ENCODE measurements around the gene SEPTIN5.
A peak's percentile ranks its signal among the peaks of the same experiment; 100 is the strongest.

Gene SEPTIN5

DNA sequence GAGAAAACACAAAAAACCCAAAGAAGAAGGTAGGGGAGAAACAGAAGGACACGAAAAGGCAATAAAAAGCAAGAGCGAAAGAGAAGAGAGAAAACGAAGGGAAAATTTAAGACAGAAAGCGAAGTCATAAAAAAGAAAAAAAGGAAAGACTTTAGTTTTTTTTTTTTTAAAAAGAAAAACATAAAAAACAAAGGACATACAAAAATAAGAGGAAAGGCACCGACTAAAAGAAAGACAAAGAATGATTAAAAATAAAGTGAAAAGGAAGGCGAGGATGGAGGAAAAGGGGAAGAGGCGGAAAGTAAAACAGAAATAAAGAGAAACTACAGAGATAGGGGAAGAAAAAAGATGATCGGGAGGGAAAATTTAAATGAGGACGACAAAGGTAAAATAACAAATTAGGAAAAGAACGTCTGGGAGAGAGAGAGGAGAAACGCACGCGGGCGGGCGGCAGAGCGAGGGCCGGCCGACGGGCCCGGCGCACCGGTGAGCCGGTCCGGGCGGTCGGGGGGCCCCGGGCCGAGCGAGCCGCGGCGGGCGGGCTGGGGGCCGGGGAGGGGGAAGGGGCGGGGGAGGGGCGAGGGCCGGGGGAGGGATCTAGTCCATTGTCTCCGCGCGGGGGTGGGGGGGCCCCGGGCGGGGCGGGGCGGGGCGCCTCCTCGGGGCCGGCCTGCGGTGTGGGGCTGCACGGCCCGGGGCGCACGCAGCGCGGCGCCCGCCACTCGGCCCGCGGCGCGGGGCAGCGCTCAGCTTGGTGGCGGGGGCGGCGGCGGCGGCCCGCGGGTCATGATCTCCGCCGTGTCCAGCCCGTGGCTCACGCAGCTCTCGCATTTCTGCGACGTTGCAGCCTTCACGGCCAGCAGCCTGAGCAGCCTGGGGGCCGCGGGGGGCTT, 46.0 kb downstream of the SEPTIN5 start, which contains the start of gene TBX1:
Gene TBX1 (plus strand): TSS at position 721 of the 893 bp plus-strand sequence. CDS start 66 bp downstream, at position 787.
- DNase-seq (ENCODE audit: low read depth in 2 of 2), result no peak

DNA sequence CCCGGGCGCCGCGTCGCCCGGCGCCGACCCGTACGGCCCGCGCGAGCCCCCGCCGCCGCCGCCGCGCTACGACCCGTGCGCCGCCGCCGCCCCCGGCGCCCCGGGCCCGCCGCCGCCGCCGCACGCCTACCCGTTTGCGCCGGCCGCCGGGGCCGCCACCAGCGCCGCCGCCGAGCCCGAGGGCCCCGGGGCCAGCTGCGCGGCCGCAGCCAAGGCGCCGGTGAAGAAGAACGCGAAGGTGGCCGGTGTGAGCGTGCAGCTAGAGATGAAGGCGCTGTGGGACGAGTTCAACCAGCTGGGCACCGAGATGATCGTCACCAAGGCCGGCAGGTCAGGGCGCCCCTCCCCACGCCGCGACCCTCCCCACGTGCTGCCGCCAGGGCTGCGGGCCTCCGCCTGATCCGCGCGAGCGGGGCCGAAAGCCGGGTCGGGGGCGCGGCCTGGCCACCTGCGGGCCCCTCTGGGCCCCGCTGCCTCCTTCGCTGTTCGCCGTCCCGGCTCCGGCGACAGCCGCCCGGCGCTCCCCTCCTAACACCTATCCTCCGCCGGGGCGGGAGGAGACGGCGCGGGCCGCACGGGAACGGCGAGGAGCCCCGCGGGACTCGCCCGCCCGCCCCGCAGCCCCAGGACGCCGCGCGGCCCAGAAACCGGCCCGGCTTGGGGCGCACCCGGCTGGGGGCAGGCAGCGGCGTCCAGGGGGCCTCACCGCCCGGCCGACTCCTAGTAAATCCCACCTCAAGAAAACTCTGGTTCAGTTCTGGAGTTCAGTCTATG, 46.8 kb downstream of the SEPTIN5 start:
- DNase-seq (ENCODE audit: low read depth in 2 of 2), result no peak

DNA sequence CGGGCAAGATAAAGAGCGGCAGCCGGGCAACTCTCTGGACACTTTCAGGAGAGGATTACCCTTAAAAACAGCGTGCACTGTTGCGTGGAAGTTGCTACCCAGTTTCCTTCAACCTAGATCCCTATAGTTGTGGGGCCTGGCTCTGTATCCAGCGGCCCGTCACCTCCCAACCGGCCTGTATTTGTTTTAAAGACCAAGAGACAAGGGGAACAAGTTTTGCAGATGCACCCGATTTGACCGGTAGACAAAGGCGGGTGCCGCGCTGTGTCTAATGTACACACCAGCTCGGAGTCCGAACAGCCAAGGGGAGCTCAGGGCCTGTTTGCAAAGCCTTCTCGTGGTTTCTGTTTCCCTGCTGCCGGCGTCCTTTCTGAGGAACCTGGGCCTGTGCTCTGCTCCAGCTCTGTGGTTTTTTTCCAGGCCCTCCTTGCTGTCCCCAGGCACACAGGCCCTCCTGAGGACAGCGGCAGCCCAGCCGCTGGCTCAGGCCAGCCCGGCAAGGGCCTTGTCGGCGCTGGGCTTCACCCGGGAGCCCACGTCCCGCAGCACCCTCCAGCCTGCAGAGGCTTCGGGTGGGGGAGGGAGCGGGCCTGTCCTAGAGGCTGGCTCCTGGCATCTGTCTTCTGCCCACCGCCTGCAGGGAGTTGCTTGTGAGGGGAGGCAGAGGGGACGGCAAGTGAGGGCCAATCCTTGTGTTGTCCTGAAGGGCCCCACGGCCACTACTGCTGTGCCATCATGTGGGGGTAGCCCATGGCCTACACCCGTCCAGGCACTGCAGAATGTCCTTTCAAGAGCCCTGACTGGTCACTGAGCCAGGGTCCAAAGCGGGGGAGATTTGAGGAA, 47.6 kb downstream of the SEPTIN5 start:
- no peak for DNase-seq (ENCODE audit: low read depth in 2 of 2)

DNA sequence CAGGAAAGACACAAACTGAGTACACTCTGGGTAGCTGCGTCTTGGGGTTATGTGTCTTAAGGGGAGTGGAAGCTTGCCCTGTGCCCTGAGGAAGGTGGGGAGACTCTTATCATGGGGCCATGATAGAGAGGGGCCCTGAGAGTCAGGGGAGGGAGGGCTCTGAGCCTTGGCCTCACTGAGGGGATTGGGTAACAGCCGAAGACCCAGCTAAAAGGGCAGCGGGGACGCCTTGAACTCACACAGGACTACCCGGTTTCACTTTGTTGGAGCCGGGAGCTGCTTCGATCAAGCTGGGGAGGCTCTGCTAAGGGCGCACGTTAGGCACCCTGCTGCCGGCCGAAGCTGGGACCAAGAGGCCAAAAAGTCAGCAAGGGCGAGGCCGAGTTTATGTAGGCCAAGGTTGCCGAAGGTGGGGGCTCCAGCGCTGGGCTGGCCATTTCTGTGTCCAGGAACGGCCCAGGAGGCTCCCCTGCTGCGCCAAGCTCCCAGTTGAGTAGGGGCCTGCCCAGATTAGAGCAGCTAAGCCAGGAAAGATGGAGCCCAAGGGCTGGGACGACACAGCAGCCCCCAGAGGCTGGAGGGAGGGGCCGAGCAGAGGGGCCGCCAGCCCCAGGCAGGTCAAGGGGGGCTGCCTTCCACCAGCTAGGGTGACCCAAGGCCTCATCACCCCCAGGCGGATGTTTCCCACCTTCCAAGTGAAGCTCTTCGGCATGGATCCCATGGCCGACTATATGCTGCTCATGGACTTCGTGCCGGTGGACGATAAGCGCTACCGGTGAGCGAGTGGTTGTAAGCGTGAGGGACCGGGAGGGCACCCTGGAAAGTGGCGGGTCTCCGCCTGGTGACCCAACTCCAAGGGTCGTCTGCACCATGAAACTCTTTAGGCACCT, 48.5 kb downstream of the SEPTIN5 start:
- DNase-seq (ENCODE audit: low read depth in 2 of 2), result no peak

DNA sequence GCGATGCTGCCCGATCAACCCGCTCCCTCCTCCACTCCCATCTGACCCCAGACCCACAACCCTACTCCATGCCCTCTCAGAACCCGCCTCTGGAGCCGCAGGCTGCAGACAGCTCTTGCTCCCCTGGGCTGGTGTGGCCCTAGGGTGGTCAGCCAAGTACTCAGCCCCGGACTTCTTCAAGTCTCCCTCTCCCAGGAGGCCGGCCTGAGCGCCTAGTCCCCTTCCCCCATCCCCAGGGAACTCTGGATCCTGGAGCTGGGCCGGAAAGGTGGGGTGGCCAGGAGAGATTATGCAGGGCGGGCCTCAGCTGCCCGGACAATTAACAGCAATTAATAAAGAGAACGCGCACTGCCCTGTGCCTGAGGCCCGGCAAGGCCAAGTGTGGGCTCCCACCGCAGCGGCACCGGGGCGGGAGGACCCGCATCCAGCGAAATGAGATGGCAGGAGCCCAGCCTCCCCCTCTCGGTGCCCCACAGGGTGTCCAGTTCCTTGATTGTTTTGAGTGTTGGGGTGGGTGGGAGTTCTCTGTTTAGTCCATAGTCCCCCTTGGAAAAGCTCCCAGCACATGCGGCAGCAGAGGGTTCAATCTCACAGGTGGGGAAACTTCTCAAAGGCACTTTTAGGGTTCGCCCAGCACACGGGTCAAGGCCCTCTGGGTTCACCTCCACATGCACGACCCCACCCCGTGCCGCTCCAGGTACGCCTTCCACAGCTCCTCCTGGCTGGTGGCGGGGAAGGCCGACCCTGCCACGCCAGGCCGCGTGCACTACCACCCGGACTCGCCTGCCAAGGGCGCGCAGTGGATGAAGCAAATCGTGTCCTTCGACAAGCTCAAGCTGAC, 49.4 kb downstream of the SEPTIN5 start:
- no peak for DNase-seq (ENCODE audit: low read depth in 2 of 2)

DNA sequence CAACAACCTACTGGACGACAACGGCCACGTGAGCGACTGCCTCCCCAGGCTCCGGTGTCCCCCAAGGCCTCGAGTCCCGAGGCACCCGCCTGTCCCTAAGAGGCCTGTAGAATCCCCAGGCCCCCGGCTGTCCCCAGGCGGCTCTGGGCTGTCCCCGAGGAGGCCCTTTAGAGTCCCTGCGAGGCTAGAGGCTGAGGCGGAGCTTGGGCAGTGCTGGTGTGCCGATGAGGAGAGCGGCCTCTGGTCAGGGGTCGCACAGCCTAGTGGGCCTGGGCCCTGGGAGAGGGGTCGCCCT, 49.9 kb downstream of the SEPTIN5 start:
- DNase-seq (ENCODE audit: low read depth in 2 of 2), result no peak

DNA sequence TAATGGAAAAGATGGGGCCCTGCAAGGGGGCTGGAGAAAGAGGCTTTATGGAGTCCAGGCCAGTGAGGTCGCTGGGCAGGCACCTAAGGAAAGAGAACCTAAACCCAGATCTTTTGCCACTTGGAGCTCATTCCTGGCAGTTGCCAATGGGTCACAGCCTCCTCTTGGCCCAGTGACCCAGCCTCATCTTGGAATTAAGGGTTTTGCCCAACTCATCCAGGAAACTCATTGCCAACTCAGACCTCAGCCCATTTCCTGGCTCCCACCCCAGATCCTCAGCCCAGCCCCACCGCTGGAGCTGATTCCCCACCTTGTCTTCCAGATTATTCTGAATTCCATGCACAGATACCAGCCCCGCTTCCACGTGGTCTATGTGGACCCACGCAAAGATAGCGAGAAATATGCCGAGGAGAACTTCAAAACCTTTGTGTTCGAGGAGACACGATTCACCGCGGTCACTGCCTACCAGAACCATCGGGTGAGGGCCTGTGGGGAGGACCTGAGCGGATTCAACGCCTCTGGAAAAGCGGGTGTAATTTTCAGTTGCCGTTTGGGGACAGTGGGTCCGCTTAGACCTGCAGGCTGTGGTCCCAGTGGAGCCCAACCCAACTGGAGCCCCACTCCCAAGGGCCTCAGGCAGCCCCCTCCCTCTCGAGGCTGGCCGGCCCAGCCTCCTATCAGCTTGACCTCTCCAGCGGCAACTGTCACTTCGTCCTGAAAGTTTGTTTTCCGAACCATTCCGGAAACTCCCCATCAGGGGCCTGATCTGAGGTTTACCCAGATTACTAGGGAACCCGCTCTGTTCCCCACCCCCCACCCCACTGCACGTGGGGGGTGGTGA, 50.6 kb downstream of the SEPTIN5 start:
- no peak for DNase-seq (ENCODE audit: low read depth in 2 of 2)

DNA sequence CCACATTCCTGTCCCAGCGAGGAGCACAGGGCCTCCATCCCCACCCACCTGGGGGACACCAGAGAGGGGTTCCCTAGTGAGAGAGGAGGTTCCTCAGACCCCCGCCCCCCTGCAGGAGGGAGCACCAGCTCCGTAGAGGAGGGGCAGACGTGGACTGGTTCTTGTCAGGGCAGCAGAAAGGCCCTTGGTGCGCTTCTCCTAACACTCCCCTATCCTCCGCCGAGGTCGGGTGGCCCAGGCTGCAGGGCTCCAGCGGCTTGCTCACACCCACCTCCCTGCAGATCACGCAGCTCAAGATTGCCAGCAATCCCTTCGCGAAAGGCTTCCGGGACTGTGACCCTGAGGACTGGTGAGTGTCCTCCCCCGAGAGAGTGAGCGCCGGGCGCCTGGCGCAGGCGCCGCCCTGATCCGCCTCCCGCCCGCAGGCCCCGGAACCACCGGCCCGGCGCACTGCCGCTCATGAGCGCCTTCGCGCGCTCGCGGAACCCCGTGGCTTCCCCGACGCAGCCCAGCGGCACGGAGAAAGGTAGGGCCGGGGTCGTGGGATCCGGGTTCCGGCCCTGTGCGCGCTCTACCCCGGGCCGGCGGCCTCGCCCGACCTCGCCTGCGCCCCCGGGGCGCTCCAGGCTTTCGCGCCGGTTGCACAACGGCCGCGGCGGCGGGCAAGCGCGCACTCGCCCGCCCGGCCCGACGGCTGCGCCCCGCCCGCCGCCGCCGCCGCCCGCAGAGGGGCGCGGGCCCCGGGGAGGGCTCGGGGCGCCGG, 51.4 kb downstream of the SEPTIN5 start:
- DNase-seq (ENCODE audit: low read depth in 2 of 2), result no peak

DNA sequence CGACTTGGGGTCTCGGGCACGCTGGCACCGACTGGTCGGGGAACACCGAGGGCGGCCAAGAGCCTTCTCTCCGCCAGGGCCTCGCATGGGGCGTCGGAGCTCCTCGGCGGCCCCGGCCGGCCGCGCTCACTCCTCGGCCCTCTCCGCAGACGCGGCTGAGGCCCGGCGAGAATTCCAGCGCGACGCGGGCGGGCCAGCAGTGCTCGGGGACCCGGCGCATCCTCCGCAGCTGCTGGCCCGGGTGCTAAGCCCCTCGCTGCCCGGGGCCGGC, 51.9 kb downstream of the SEPTIN5 start:
- DNase-seq (ENCODE audit: low read depth in 2 of 2), result no peak

DNA sequence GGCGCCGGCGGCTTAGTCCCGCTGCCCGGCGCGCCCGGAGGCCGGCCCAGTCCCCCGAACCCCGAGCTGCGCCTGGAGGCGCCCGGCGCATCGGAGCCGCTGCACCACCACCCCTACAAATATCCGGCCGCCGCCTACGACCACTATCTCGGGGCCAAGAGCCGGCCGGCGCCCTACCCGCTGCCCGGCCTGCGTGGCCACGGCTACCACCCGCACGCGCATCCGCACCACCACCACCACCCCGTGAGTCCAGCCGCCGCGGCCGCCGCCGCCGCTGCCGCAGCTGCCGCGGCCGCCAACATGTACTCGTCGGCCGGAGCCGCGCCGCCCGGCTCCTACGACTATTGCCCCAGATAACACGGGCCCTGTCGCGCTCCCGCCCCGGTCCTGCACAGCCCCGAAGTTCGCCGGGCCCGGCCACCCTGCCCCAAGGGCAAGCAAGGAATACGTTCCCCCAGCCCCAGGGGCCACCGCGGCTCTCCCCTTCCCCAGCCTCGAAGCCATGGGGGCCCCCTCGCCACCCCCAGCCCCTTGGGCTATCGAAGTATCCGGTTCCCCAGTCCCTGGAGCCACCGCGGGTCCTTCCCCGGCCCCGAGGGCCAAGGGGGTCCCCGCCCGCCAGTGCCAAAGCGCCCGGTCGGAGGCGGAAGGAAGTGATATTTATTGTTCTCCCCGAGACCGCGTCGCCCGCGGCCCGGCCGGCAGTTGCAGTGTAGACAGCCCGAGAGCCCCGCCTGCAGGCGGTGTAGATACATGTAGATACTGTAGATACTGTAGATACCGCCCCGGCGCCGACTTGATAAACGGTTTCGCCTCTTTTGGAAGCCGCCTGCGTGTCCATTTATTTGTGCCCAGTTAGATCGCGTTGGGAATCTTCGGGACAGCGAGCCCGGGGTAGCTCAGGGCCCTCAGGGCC, 52.5 kb downstream of the SEPTIN5 start:
- DNase-seq (ENCODE audit: low read depth in 2 of 2), result peak; percentile 44 to 50

DNA sequence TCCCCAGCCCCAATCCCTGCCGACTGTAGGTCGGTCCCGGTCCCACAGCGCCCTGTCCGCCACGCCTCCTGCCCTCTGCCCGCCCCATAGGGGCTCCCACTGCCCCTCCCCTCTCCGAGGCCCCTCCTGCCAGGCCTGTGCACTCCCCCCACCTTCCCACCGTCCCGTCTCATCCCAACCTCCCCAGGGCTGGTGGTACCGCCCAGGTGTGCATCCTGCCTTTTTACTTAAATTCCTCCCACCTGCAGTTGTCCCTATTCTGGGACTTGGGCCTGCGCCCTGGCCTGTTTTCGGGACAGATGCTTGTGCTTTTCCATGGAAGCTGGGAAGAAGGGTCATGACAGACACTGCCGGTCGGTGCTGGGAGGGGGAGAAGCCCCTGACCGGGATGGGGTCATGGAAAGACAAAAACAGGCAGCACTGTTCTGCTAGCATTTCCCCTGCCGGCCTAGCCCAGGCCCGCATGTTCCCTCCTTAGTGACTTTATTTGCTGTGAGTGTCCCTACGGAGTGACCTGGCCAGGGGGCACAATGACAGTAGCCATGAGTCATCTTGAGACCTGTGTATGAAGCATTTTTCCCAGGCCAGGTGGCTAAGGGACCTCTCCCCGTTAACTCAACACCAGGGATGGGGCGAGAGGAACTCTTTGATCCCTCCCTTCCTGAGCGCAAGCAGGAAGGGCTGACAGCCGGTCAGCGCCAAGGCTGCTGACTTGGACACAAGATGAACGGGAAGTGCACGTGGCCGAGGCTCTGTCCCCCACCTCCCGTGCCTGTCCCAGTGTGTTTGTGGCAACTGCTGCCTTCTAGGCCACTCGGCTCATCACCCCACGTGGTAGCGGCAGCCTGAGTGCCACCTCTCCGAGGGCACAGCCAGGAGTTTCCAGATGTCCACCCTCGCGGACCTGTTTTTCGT, 53.4 kb downstream of the SEPTIN5 start:
- DNase-seq (ENCODE audit: low read depth in 2 of 2), result no peak

DNA sequence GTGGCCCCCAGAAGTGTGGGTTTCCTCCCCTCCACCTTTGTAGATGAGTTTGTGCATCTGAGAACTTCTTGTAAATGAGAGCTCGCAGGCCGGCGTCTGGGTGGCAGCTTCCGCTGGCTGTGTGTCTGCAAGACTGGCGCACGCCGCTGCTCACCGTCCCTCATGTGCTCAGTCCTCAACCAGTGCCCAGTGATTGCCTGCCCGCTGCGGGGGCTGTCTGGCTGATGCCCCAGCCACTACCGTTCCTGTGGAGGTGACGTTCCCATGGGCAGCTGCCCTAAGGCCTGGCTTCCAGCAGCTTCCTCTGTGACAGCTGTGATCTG, 55.1 kb downstream of the SEPTIN5 start:
- DNase-seq (ENCODE audit: low read depth in 2 of 2), result no peak

DNA sequence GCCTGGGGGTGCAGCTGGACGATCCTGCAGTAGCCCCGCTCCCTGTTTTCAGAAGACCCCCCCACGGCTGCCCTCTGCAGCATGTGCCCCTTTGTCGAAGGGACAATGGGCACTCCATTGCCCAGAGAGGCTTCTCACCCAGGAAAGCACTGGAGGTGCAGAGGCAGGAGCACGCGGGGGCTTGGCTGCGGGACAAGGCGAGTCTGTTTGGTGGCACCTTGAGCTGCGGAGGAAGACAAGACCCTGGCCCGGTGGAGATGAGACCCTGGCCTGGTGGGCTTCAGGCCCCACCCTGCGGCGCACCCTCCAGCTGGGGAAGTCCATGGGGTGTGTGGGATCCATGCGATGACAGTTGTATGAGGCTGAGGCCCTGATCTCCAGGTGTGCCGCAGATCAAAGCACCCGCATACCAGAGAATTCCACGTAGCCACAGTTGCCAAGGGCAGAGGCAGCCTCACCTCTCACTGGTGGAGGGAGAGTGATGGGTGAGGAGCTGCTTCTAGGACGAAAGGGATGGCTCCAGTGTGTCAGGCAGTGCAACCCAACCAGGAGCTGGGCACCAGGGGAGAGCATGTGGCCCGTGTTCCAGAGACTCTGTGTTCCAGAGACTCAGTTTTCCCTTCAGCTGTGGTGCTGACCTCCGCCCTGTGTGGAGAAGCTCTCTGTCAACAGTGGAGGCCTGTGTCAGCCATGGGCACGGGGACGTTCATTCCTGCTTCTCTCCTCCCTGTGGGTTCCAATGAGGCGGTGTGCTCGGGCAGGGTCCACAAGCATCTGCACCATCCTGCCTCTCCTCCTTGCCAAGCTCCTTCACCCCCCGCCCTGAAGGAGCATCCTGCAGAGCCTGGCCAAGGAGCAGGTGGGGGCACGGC, 56.3 kb downstream of the SEPTIN5 start:
- DNase-seq (ENCODE audit: low read depth in 2 of 2), result no peak

DNA sequence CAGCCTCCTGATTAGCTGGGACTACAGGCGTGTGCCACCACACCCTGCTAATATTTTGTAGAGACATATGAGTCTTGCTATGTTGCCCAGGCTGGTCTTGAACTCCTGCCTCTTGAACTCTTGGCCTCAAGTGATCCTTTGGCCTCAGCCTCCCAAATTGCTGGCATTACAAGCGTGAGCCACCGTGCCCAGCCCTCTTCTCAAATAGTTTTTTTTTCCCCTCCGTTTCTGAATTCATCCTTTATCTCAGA, 58.0 kb downstream of the SEPTIN5 start:
- DNase-seq (ENCODE audit: low read depth in 2 of 2), result no peak

Measured in stimulated activated CD4-positive, alpha-beta T cell treated with anti-CD3 and anti-CD28 coated beads, Interleukin-4, amount 100 ng/mL, for 48 hours (primary cell).